ENCODE data around the gene CPS1. TPM values are rescaled to one million over a fixed set of nuclear protein-coding genes. Genes with fewer than 3 reads are reported as not detected.

Gene CPS1
- total RNA-seq, 2 donors from 2014 or later, result 12.5 to 31.2 TPM

- no peak overlapping the region for H3K4me3 ChIP-seq (ENCODE audit: low read length)
- no peaks in the 10 kb centered on the region for H3K36me3 ChIP-seq (ENCODE audit: control insufficient read depth, insufficient read depth, low read length)
- Mint-ChIP-seq H3K4me3 (no peak overlapping the region), H3K36me3 (ENCODE audit: low read depth) (no peaks in the 10 kb centered on the region), H3K27ac (no peak overlapping the region), H3K27me3 (ENCODE audit: insufficient read depth) (no peaks in the 10 kb centered on the region), H3K4me1 (peaks cover 3% of the 10 kb centered on the region), H3K9me3 (peaks cover 2% of the 10 kb centered on the region)
- H3K27ac ChIP-seq (ENCODE audit: low read depth, low read length), result no peak overlapping the region
- WGBS, 2 experiments (ENCODE audit: insufficient coverage in 1 of 2, insufficient read length in 1 of 2), result 10 to 41% methylated on average over 2 to 3 of the region's 3 CpGs
- DNase-seq, result peak; percentile 54
- H3K4me1 ChIP-seq (ENCODE audit: control insufficient read depth, insufficient read depth, low read length), result no peaks in the 10 kb centered on the region
- no peak overlapping the region for H3K9ac ChIP-seq (ENCODE audit: extremely low read depth, low read length, poor library complexity, severe bottlenecking)
- peak; percentile 85 for TF ChIP-seq CTCF (conservative IDR thresholded peaks at IDR 0.05)
- no peaks in the 10 kb centered on the region for H3K9me3 ChIP-seq (ENCODE audit: control insufficient read depth, low read length)
- no peaks in the 10 kb centered on the region for H3K27me3 ChIP-seq (ENCODE audit: control insufficient read depth, insufficient read depth, low read length, poor library complexity, severe bottlenecking)
Observed at GRCh38 chr2:210617732-210618330, 61.4 kb downstream of the CPS1 start.

GRCh38 chr2:210620456-210620855 is 64.1 kb downstream of the CPS1 start:
- no peaks in the 10 kb centered on the region for H3K36me3 ChIP-seq (ENCODE audit: control insufficient read depth, insufficient read depth, low read length)
- H3K9me3 ChIP-seq (ENCODE audit: control insufficient read depth, low read length), result no peaks in the 10 kb centered on the region
- no peaks in the 10 kb centered on the region for H3K27me3 Mint-ChIP-seq (ENCODE audit: insufficient read depth)
- no peak overlapping the region for H3K4me3 Mint-ChIP-seq
- H3K4me3 ChIP-seq (ENCODE audit: low read length), result no peak overlapping the region
- H3K9me3 Mint-ChIP-seq, result no peaks in the 10 kb centered on the region
- no peaks in the 10 kb centered on the region for H3K4me1 ChIP-seq (ENCODE audit: control insufficient read depth, insufficient read depth, low read length)
- peaks cover 3% of the 10 kb centered on the region for H3K4me1 Mint-ChIP-seq
- no peak overlapping the region for H3K27ac ChIP-seq (ENCODE audit: low read depth, low read length)
- peak overlapping the region; percentile 27 for H3K27ac Mint-ChIP-seq
- TF ChIP-seq CTCF (conservative IDR thresholded peaks at IDR 0.05), result no peak
- no peaks in the 10 kb centered on the region for H3K27me3 ChIP-seq (ENCODE audit: control insufficient read depth, insufficient read depth, low read length, poor library complexity, severe bottlenecking)
- peak; percentile 78 for DNase-seq
- no peaks in the 10 kb centered on the region for H3K36me3 Mint-ChIP-seq (ENCODE audit: low read depth)
- H3K9ac ChIP-seq (ENCODE audit: extremely low read depth, low read length, poor library complexity, severe bottlenecking), result no peak overlapping the region
- WGBS, 2 experiments (ENCODE audit: insufficient coverage in 1 of 2, insufficient read length in 1 of 2), result 74% methylated on average over 3 of the region's 3 CpGs; no CpG with 5 or more reads in 1 of the 2 experiments

- Mint-ChIP-seq H3K27me3 (ENCODE audit: insufficient read depth) (no peaks in the 10 kb centered on the region), H3K4me3 (no peak overlapping the region)
- WGBS, 2 experiments (ENCODE audit: insufficient coverage in 1 of 2, insufficient read length in 1 of 2), result 86 to 92% methylated on average over 3 to 4 of the region's 4 CpGs
Observed at GRCh38 chr2:210623506-210623905, 67.1 kb downstream of the CPS1 start.

More at GRCh38 chr2:210623506-210623905, 67.1 kb downstream of the CPS1 start:
- Histone ChIP-seq H3K9ac (ENCODE audit: extremely low read depth, low read length, poor library complexity, severe bottlenecking) (no peak overlapping the region), H3K27ac (ENCODE audit: low read depth, low read length) (no peak overlapping the region), H3K4me3 (ENCODE audit: low read length) (no peak overlapping the region), H3K4me1 (ENCODE audit: control insufficient read depth, insufficient read depth, low read length) (no peaks in the 10 kb centered on the region), H3K36me3 (ENCODE audit: control insufficient read depth, insufficient read depth, low read length) (no peaks in the 10 kb centered on the region), H3K27me3 (ENCODE audit: control insufficient read depth, insufficient read depth, low read length, poor library complexity, severe bottlenecking) (no peaks in the 10 kb centered on the region), H3K9me3 (ENCODE audit: control insufficient read depth, low read length) (no peaks in the 10 kb centered on the region)
- peaks cover 10% of the 10 kb centered on the region for H3K4me1 Mint-ChIP-seq
- H3K27ac Mint-ChIP-seq, result no peak overlapping the region
- H3K9me3 Mint-ChIP-seq, result no peaks in the 10 kb centered on the region
- H3K36me3 Mint-ChIP-seq (ENCODE audit: low read depth), result no peaks in the 10 kb centered on the region
- no peak for DNase-seq
- TF ChIP-seq CTCF (conservative IDR thresholded peaks at IDR 0.05), result no peak

Data from endodermal cell (in vitro differentiated cells).